GM19372 (cell line): ENCODE measurements around the gene TEX14.

Experiments
- ATAC-seq: cut with Tn5 transposase; IDR thresholded peaks from one replicate; pipeline ENCODE4 v1.9.1; 2021; ENCODE audit warnings: mild to moderate bottlenecking, low read depth, moderate library complexity; ENCODE audit not compliant: unreplicated experiment

Gene TEX14

GRCh38 chr17:58531661-58532554 lies 159.9 kb downstream of the TEX14 start:
- ATAC-seq: peak; percentile 70

GRCh38 chr17:58531122-58531521 lies 160.7 kb downstream of the TEX14 start:
- ATAC-seq: no peak

GRCh38 chr17:58530655-58531054 lies 161.2 kb downstream of the TEX14 start:
- no peak for ATAC-seq

- ATAC-seq: no peak
These were observed 162.6 kb downstream of the TEX14 start for GRCh38 chr17:58529275-58529674.

DNA sequence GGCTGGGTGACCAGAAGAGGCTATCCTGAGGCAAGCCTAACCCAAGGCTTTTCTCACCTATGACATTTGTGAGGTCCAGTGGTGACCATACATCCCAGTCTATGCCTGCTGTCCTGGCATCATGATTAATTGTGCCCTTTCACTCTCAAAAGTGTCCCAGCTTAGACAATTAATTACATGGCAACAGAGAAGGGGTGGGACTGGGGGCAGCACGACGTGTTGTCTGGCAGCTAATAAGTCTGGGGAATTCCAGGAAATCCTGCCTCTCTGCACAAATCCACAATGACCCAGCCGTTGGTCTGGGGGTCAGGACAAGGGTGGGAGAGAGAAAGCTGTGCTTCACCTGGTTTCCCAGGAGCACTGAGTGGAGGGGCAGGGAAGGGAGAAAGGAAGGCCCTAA lies 163.4 kb downstream of the TEX14 start:
- ATAC-seq: no peak

DNA sequence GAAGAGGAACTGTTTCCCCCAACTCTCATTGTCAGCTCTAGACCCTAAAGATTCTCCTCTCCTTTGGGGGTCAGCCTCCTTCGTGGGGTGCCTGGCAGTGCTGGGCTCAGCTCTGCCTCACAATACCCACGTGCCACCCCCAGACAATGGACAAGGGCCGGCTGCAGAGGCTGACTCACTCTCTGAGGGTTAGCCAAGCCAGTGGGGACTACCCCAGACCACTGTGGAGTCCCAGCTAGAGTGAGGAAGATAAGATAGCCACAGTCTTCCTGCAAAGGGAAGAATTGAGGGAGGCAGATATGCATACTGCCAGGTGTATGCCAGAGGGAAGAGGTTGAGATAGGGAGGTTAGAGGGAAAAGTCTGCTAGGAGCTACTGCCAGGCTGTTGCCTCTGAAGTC lies 163.9 kb downstream of the TEX14 start:
- ATAC-seq: no peak

GRCh38 chr17:58527306-58527705 lies 164.5 kb downstream of the TEX14 start:
- ATAC-seq: no peak

GRCh38 chr17:58525239-58525638 lies 166.6 kb downstream of the TEX14 start:
- ATAC-seq: no peak

GRCh38 chr17:58521680-58522079 lies 170.2 kb downstream of the TEX14 start:
- ATAC-seq: no peak

DNA sequence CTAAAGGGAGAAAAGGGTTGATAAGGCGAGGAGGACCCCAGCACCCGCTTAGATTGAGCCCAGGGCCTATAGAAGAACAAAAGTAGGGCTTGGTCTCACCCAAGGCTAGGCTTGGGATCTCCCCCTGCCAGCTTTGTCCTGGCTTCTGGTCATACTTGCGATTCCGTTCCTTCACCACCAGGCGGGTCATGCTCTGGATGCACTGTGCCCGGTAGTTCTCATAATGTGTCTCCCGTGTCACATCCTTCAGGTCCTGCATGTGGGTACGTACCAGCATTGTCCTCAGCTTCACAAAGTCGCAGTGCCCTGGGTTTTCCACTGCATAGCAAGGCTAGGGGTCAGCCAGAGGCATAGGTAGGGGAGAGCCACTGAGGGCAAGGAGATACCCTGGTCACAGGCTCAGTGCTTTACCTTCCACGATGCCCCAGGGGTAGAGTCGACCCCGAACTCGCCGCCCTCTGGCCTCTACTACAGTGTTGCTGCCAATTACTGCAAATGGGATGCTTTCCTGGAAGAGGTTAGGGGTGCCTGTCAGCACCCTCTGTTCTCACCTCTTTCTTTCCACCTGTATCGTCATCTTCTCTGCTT lies 170.9 kb downstream of the TEX14 start:
- no peak for ATAC-seq

- ATAC-seq: peak; percentile 83
These were observed 173.8 kb downstream of the TEX14 start for GRCh38 chr17:58517928-58518609.

DNA sequence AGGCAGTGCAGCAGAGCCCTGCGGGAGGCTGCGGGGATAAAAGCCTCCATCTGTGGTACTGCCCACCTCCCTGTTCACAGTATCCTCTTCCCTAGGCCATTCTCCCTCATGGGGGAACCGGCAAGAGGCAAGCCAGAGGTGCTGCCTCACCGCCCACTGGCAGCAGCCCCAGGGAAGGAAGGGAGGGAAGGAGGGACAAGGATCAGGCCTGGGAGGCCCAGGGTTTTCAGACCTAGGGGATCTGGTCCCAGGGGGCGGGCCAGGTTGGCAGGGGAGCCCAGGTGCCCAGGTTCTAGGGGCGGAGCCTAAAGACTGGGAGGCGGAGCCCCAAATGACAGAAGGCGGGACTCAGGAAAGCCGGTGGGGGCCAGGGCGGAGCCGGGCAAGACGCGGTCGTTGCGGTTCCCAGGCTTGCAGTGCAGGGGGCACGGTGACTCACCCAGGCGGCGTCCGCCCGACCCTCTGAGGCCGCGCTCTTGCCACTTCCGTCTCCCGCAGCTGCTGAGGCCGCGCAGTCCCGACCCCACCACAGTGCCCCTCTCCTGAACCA lies 174.4 kb downstream of the TEX14 start:
- no peak for ATAC-seq

- no peak for ATAC-seq
These were observed 175.0 kb downstream of the TEX14 start for GRCh38 chr17:58516644-58517377.

DNA sequence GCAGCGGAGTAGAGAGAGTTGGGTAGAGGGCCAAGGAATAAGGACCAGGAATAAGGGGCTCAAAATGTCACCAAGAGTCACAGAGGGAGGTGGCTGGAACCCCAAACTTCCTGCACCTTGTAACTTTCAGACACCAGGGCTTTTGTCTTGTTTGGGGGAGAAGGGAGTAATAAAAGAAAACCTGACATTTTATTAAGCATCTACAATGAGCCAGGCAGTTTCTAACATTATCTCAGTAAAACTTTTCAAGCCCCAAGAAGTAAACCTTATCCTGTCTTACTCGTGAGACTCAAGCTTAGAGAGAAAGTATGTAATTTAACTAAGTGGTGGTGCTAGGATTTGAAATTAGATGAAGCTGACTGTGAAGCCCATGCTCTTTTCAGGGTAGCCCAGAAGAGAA lies 176.6 kb downstream of the TEX14 start:
- ATAC-seq: no peak

DNA sequence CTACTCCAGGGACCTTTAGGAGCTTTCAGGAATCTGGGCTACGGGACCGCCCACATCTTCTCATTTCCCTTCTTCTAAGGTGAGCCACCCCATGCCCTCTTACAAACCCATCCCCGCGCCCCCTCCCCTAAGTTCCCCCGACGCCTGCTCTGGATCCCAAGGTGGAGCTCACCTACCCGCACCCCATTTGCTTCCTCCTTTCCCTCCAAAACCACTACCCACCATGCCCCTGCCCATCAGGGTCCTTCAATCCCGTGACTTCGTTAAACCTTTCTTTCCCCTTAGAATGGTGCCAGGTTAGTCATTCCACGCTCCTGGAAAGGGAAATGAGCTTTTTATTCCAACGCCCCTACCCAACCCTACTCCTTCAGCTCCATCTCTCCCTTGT lies 177.1 kb downstream of the TEX14 start:
- ATAC-seq: no peak

DNA sequence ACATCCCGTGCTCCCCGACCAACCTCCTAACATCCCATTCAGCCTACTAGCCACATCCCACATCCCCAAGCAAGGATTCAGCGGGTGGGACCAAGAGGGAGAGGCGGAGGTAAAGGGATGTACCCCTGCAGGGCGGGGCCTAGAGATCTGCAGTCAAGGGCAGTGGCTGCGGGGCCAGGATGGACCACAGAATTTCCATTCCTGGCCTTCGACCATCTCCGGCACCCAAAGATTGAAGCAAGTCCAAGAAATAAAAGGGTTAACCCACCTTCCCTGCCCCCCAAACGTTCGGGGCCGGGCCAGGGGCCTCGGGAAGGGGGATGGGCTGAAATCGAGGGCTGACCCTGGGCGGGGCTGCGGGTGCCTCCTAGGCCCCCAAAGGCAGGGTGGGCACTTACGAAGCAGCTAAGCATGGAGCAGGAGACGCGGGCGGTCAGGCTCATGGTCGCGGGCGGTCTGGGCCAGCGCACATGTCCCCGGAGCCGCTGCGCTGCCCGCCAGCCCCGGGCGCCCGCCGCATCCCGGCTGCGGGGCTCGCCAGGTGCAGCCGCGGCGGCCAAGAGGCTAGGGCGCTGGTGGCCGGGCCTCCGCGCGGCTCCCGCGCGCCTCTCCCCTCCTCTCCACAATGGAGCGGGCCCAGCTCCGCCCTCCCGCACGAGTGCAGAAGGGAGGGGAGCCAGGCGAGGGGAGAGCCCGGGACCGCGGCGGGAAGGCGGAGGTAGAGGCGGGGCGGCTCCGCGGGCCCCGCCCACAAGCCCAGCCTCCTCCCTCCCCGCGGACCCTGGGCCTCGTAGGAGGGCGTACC lies 177.7 kb downstream of the TEX14 start, which contains the start of gene MTMR4:
TSS of gene MTMR4 (minus strand) at position 674 of the 805 bp plus-strand sequence. CDS start at position 443, 231 bp downstream.
- no peak for ATAC-seq

DNA sequence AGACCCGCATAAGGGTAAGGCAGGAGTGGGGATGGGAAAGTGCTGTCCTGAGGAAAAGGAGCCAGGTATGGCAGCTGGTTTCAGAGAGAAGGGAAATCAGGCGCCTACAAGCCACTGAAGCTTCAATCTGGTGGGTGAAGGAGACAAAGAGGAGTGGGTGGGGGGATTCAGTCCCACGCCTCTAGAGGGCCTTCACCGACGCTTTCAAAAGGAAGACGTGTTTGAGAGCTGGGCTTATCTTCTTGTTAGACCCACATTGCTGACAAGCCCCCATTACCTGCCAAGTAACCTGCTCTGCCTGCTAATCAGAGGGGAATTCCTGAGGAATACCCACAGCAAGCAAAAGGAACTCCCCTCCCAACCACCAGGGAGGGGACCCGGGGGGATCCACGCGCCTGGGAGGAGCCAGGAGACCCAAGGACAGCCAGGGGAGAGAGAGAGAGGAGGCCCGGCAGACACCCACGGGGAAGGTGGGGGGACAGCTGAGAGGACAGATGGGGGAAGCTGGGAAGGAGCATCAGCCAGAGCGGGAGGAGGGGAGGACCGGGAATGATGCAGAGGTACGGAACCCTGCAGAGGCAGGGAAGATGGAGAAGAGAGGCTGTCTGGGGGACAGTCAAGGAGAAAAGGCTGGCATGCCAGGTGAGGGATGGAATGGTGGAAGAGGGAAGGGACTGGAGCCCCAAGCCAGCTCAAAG lies 178.4 kb downstream of the TEX14 start:
- no peak for ATAC-seq

GRCh38 chr17:58510075-58510474 lies 181.8 kb downstream of the TEX14 start:
- no peak for ATAC-seq
